Measurements from ENCODE around the gene VWA3B.

The VWA3B gene

DNA sequence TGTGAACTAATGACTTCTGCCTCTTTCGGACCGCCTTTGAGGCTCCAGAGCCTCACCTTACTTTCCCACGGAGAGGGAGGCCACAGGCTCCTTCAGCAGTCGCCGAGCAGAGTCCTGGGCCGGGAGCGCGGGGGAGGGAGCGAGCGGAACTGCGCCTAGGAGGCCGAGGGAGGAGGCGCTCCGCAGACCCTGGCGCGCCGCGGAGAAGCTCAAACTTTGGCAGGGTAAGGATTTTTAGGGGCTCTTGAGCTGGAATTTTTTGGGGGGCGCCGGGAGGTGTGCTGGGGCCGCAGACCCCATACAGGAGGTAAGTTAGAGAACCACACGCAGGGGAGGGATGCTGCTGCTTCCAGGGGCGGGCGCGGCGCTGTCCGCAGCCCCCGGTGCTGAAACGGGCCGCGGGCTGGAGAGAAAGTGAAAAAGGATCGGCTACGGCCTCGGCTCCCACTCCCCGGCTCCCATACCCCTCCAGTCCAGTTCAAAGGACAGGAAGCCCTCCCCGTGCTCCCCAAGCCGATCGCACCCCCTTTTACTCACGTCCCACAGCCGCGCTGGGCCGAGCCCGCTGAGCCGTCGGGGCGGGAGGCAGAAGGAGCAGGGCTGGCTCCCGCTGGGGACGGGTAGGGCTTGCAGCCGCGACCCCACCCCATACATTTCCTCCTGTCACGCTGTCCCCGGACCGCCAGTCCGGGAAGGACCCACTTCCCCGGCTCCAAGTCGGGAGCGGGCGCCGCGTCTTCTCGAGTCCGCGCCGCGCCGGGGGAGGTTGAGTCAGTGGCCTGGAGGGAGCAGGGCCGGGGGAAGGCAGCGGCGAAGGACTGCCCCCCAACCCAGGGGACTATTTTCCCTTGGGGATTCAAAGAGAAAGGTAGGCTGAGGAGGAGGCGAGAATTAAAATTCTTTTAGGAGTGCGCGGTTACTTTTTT lies 259.6 kb downstream of the VWA3B start, which contains the start of gene CNGA3:
TSS of gene CNGA3 (plus strand) at position 146 of the 926 bp plus-strand sequence. CDS start 23,520 bp downstream, outside the sequence.
- TF ChIP-seq, protein P1, sequence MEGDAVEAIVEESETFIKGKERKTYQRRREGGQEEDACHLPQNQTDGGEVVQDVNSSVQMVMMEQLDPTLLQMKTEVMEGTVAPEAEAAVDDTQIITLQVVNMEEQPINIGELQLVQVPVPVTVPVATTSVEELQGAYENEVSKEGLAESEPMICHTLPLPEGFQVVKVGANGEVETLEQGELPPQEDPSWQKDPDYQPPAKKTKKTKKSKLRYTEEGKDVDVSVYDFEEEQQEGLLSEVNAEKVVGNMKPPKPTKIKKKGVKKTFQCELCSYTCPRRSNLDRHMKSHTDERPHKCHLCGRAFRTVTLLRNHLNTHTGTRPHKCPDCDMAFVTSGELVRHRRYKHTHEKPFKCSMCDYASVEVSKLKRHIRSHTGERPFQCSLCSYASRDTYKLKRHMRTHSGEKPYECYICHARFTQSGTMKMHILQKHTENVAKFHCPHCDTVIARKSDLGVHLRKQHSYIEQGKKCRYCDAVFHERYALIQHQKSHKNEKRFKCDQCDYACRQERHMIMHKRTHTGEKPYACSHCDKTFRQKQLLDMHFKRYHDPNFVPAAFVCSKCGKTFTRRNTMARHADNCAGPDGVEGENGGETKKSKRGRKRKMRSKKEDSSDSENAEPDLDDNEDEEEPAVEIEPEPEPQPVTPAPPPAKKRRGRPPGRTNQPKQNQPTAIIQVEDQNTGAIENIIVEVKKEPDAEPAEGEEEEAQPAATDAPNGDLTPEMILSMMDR (IDR thresholded peaks at IDR 0.05) = no peak
- Mint-ChIP-seq H3K36me3 (ENCODE audit: low read depth) (no peaks in the 10 kb centered on the region), H3K4me1 (peaks cover 5% of the 10 kb centered on the region), H3K27me3 (ENCODE audit: low read depth, poor library complexity) (peaks cover 100% of the 10 kb centered on the region), H3K9me3 (peaks cover 13% of the 10 kb centered on the region), H3K27ac (no peak within 1 kb of the TSS), H3K4me3 (peak within 1 kb of the TSS; percentile 69)
- peak; percentile 87 for DNase-seq

DNA sequence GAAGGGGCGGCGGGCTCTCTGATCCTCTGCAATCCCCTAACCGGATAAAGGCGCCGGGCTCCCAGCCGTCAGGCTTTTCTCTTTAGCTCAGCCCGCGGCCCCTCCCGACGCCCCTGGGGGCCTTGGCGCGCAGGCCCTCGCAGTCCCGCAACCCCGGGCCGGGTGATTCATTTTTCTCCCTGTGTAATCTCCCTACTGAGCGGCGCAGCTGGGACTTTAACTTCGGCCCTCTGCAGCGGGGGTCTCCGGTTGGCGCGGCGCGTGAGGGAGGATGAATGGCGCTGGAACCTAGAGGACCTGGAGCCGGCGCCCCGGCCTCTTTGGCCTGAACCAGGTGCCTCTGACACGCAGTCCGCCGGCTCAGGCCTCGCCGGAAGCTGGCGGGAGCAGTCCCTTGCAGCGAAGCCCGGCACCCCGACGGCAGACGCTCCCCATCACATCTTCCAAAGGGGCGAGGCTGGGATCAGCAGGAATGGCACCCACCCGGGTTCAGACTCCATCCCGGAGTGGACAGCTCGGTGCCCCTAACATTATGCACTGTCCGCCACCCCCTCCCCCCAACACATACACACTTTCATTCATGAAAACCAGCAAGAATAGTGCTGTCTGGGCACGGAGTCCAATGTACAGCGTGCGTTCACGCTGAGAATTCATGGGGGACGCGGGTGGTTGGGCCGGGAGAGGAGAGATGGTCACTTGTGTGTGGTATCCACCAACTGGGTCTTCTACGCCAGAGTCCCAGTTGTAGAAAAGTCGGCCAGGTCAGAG lies 260.5 kb downstream of the VWA3B start:
- Mint-ChIP-seq H3K4me3 (peak overlapping the region; percentile 48), H3K4me1 (peaks cover 5% of the 10 kb centered on the region), H3K27me3 (ENCODE audit: low read depth, poor library complexity) (peaks cover 100% of the 10 kb centered on the region), H3K27ac (no peak overlapping the region), H3K36me3 (ENCODE audit: low read depth) (no peaks in the 10 kb centered on the region), H3K9me3 (peaks cover 20% of the 10 kb centered on the region)
- TF ChIP-seq, protein P1 (IDR thresholded peaks at IDR 0.05) = no peak
- peak; percentile 28 for DNase-seq

DNA sequence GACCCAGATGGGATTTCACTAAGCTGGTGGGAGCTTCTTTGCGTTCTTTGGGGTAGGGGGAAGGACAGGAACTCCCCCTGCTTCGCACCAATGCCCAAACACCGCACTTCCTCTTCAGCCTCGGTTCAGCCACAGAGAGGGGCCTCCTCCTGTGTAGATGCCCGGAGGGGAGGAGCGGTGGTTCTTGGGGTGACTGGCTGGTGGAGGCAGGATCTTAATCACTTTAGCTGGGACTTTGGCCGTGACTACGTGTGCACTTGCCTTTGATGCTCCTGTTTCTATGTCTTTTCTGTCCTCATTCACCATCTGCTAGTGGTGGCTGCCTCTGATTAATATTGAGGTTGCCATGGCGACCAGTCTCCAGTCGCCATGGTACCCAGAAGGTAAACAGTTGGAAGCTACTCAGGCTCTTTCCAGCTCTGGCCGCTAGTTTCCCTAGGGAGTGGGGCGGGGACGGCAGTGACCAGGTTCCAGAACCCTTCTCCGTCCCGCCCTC lies 261.1 kb downstream of the VWA3B start:
- Mint-ChIP-seq H3K36me3 (ENCODE audit: low read depth) (no peaks in the 10 kb centered on the region), H3K4me3 (peak overlapping the region; percentile 48), H3K27me3 (ENCODE audit: low read depth, poor library complexity) (peaks cover 97% of the 10 kb centered on the region), H3K4me1 (peaks cover 5% of the 10 kb centered on the region), H3K9me3 (peaks cover 20% of the 10 kb centered on the region), H3K27ac (no peak overlapping the region)
- DNase-seq = peak; percentile 16
- TF ChIP-seq, protein P1 (IDR thresholded peaks at IDR 0.05) = no peak

DNA sequence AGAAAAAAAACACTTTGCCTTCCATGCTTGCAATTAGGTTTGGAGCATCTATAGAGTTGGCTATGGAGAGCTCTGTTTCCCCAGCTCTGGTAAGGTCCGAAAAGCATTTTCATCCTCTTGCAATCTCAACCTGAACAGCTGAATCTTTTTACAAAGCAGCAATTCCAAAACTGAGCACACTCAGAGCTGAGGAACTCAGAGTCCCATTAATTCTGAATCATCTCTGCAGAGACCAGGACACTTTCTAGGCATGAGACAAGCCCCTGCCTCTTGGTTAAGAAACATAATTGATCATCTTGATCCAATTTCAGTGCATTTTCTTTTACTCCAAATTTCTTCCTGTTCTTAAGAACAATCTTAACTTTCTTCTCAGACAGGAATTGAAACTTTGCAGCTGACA lies 263.4 kb downstream of the VWA3B start:
- no peak for DNase-seq
- Mint-ChIP-seq H3K27me3 (ENCODE audit: low read depth, poor library complexity) (peaks cover 74% of the 10 kb centered on the region), H3K4me3 (no peak overlapping the region), H3K27ac (no peak overlapping the region), H3K36me3 (ENCODE audit: low read depth) (no peaks in the 10 kb centered on the region), H3K4me1 (peaks cover 5% of the 10 kb centered on the region), H3K9me3 (peaks cover 20% of the 10 kb centered on the region)
- TF ChIP-seq, protein P1 (IDR thresholded peaks at IDR 0.05) = no peak

DNA sequence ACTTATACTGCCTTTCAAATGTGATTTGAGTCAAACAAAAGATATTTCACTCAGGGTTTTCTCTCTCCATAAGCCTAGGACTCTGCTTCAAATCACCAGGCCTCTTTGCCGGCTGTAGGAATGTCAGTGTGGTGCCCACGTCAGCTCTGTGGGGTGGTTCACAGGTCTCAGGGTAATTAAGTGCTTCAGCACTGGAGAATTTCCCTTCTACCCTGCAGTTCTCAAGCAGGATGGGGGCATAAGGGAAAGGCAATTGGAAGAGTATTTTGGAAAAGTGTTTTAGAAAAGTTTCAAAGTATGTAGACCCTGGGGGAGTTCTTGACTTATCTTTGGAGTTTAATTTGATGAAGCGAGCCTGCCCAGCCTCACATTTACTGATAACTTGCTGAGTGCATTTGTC lies 268.9 kb downstream of the VWA3B start:
- H3K27ac Mint-ChIP-seq = no peak overlapping the region
- TF ChIP-seq, protein P1 (IDR thresholded peaks at IDR 0.05) = no peak
- H3K9me3 Mint-ChIP-seq = peaks cover 13% of the 10 kb centered on the region
- H3K27me3 Mint-ChIP-seq (ENCODE audit: low read depth, poor library complexity) = peaks cover 23% of the 10 kb centered on the region
- H3K4me3 Mint-ChIP-seq = no peak overlapping the region
- no peaks in the 10 kb centered on the region for H3K36me3 Mint-ChIP-seq (ENCODE audit: low read depth)
- no peaks in the 10 kb centered on the region for H3K4me1 Mint-ChIP-seq
- DNase-seq = no peak

All from nephron progenitor cell (in vitro differentiated cells).